NOMO-1 (cell line): Measurements from ENCODE around the gene DECR2.

Source experiments
- DNase-seq, 2 experiments: peaks; one replicate each; lab custom pipeline; 2025; ENCODE audit not compliant: unreplicated experiment in 2 of 2; lab: John Stamatoyannopoulos, UW

The DECR2 gene

GRCh38 chr16:440627-441026 lies 38.9 kb downstream of the DECR2 start:
- DNase-seq = no peak

- no peak for DNase-seq
Measured at GRCh38 chr16:441447-441846, 39.8 kb downstream of the DECR2 start.

- no peak for DNase-seq
Measured at GRCh38 chr16:442976-443375, 41.3 kb downstream of the DECR2 start.

- no peak for DNase-seq
Measured at GRCh38 chr16:444027-444426, 42.3 kb downstream of the DECR2 start.

GRCh38 chr16:445566-445965 lies 43.9 kb downstream of the DECR2 start:
- DNase-seq = no peak

- DNase-seq = peak in 1 of 2 experiments; percentile 12
Measured at GRCh38 chr16:450385-450784, 48.7 kb downstream of the DECR2 start.

- DNase-seq = no peak
Measured at GRCh38 chr16:450785-451512, 49.3 kb downstream of the DECR2 start.

GRCh38 chr16:454397-454940 lies 52.8 kb downstream of the DECR2 start:
- no peak for DNase-seq

GRCh38 chr16:455453-455852 lies 53.8 kb downstream of the DECR2 start:
- DNase-seq = no peak

GRCh38 chr16:456891-457483 lies 55.3 kb downstream of the DECR2 start:
- DNase-seq = no peak

- no peak for DNase-seq
Measured at GRCh38 chr16:457732-458400, 56.2 kb downstream of the DECR2 start.

GRCh38 chr16:459761-460160 lies 58.1 kb downstream of the DECR2 start:
- DNase-seq = no peak

- DNase-seq = no peak
Measured at GRCh38 chr16:460787-461186, 59.1 kb downstream of the DECR2 start.
